Measurements from ENCODE around the gene TNPO1.

- TF ChIP-seq NR2C2 (CRISPR knock-in tag; IDR thresholded peaks at IDR 0.05; ENCODE audit: borderline replicate concordance) (no peak), ZBTB4 (CRISPR knock-in tag; IDR thresholded peaks at IDR 0.05; ENCODE audit: borderline replicate concordance) (no peak)
Measured at GRCh38 chr5:72921886-72922285, 105.4 kb downstream of the TNPO1 start.
